ENCODE measurements around the gene ITGB8.

The ITGB8 gene

DNA sequence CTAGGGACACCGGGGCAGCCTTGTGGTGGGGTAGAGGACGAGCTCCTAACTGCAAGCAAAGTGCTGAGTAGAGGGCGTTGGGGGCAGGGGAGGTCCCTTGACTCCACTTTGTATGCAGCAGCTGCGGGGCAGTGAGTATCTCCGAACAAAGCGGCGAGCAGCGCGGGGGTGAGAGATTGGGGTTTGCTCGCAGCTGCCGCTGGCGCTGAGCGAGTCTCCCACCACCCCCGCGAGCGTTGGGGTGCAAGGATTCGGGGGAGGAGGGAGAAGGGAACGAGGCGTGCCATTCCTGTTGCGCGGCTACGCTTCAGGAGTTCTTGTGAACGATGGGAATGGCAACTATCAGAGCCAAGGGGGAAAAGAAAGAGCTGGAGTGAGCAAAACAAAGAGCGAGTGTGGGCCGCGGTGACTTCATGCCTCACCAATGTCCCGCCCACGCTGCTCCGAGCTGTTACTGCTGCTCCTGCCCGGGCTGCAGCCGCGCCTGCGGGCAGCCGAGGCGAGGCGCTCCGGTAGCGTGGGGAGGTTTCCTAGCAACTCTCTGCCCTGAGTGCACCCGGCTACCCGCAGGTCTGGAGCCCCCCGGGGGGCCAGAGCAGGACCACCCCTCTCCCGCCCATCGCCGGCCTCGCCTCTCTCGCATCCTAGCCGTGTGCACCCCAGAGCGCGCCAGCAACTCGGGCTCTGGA lies at the start of gene ITGB8:
Gene ITGB8, plus strand, starts transcription at position 662 of the 689 bp plus-strand sequence. CDS start 907 bp downstream, outside the sequence.
- TF ChIP-seq ZFX (IDR thresholded peaks at IDR 0.05; ENCODE audit: borderline replicate concordance) (no peak), CTCF (IDR thresholded peaks at IDR 0.05) (no peak)
- H3K27ac ChIP-seq: peak within 1 kb of the TSS; percentile 93

GRCh38 chr7:20282959-20283358 lies 47.7 kb upstream of the ITGB8 start:
- no peak overlapping the region for H3K27ac ChIP-seq
- TF ChIP-seq CTCF (IDR thresholded peaks at IDR 0.05) (no peak), ZFX (IDR thresholded peaks at IDR 0.05; ENCODE audit: borderline replicate concordance) (no peak)

DNA sequence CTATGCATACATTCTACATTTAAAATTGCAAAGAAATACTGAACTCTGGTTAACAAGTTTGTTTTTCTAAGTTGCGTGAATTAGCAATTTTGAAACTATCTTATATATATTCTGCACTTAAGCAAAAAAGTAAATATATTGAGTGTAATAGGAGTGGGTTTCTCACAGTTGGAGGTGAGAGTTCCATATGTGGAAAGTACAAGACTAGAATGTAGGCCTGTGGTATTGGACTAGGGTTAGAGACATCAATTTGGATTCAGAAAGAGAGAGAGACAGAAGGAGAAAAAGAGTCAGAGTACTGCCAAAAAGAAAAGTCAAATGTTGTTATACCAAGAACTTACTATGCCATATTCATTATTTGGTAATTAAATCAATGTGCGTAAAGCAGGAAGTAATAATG lies 47.3 kb upstream of the ITGB8 start:
- TF ChIP-seq CTCF (IDR thresholded peaks at IDR 0.05): no peak
- TF ChIP-seq ZFX (IDR thresholded peaks at IDR 0.05; ENCODE audit: borderline replicate concordance): no peak
- H3K27ac ChIP-seq: no peak overlapping the region

GRCh38 chr7:20284003-20284770 lies 46.5 kb upstream of the ITGB8 start:
- no peak overlapping the region for H3K27ac ChIP-seq
- no peak for TF ChIP-seq CTCF (IDR thresholded peaks at IDR 0.05)
- no peak for TF ChIP-seq ZFX (IDR thresholded peaks at IDR 0.05; ENCODE audit: borderline replicate concordance)

DNA sequence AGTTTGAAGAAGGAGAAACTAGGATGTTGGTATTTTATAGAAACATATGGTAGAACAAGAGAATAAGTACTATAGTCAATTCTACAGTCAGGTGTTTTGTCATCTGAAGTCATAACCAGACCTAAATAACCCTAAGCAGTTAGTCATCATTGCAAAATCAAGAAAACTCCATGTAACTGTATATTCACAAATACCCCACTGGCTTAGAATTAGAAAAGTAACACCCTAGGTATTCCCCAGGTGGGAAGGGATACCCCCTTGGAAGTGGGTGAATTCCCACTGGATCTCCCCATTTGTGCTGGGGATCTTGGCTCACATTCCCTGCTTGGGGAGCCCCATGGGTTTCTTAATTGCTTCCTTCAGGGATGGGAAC lies 45.9 kb upstream of the ITGB8 start:
- TF ChIP-seq ZFX (IDR thresholded peaks at IDR 0.05; ENCODE audit: borderline replicate concordance) (no peak), CTCF (IDR thresholded peaks at IDR 0.05) (no peak)
- H3K27ac ChIP-seq: no peak overlapping the region

DNA sequence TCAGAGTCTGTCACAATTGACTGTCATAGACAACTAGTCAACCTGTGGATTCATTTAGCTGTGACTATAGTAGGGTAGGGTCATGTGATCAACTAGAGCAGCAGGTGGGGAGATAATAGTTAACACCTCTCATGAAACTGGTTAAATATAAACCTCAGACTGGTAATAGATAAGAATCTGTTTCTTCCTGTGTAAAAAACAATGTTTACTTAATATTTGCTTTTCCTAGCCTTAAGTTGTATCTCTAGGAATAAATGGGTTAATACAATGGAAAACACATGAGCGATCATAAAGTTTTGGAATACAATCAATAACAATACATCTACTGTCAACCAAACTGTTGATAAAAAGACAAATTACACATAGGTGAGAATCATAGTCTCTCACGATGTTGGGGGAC lies 43.4 kb upstream of the ITGB8 start:
- TF ChIP-seq CTCF (IDR thresholded peaks at IDR 0.05) (no peak), ZFX (IDR thresholded peaks at IDR 0.05; ENCODE audit: borderline replicate concordance) (no peak)
- H3K27ac ChIP-seq: no peak overlapping the region

DNA sequence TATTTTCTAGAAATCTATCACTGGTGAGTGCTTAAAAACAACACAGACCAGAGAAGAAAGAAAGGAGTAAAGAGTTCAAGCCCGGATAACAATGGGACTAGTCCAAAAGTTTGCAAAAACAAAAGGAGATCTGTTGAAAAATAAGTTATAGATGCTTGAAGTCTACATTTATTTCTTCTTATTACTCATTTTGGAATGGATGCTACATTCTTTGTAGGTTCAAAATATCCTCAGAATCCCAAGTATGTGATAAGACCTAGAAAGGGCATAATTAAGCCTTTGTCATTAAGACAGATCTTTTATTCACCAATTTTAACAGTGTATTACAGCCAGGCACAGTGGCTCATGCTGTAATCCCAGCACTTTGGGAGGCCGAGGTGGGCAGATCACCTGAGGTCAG lies 42.7 kb upstream of the ITGB8 start:
- no peak for TF ChIP-seq ZFX (IDR thresholded peaks at IDR 0.05; ENCODE audit: borderline replicate concordance)
- TF ChIP-seq CTCF (IDR thresholded peaks at IDR 0.05): no peak
- H3K27ac ChIP-seq: no peak overlapping the region

Measured in 22Rv1 (cell line).